ENCODE results near the gene LZTR1.

The LZTR1 gene

GRCh38 chr22:20959578-20960461 is 22.3 kb upstream of the LZTR1 start:
- TF ChIP-seq GATA2 (IDR thresholded peaks at IDR 0.05; ENCODE audit: low read depth, low read length) (no peak), GATA3 (IDR thresholded peaks at IDR 0.05; ENCODE audit: low read depth, low read length) (no peak)

GRCh38 chr22:20960609-20961008 is 21.5 kb upstream of the LZTR1 start:
- TF ChIP-seq GATA2 (IDR thresholded peaks at IDR 0.05; ENCODE audit: low read depth, low read length) (no peak), GATA3 (IDR thresholded peaks at IDR 0.05; ENCODE audit: low read depth, low read length) (no peak)

- TF ChIP-seq GATA3 (IDR thresholded peaks at IDR 0.05; ENCODE audit: low read depth, low read length) (no peak), GATA2 (IDR thresholded peaks at IDR 0.05; ENCODE audit: low read depth, low read length) (no peak)
Observed at GRCh38 chr22:20962491-20962945, 19.6 kb upstream of the LZTR1 start.

GRCh38 chr22:20963201-20964052 is 18.7 kb upstream of the LZTR1 start:
- TF ChIP-seq GATA3 (IDR thresholded peaks at IDR 0.05; ENCODE audit: low read depth, low read length): no peak
- no peak for TF ChIP-seq GATA2 (IDR thresholded peaks at IDR 0.05; ENCODE audit: low read depth, low read length)

GRCh38 chr22:20964090-20964798 is 17.9 kb upstream of the LZTR1 start:
- TF ChIP-seq GATA3 (IDR thresholded peaks at IDR 0.05; ENCODE audit: low read depth, low read length): no peak
- TF ChIP-seq GATA2 (IDR thresholded peaks at IDR 0.05; ENCODE audit: low read depth, low read length): no peak

GRCh38 chr22:20964799-20965103 is 17.3 kb upstream of the LZTR1 start:
- TF ChIP-seq GATA3 (IDR thresholded peaks at IDR 0.05; ENCODE audit: low read depth, low read length): no peak
- no peak for TF ChIP-seq GATA2 (IDR thresholded peaks at IDR 0.05; ENCODE audit: low read depth, low read length)

GRCh38 chr22:20965104-20965887 is 16.8 kb upstream of the LZTR1 start:
- TF ChIP-seq GATA3 (IDR thresholded peaks at IDR 0.05; ENCODE audit: low read depth, low read length) (no peak), GATA2 (IDR thresholded peaks at IDR 0.05; ENCODE audit: low read depth, low read length) (no peak)

GRCh38 chr22:20965888-20966855 is 15.9 kb upstream of the LZTR1 start:
- TF ChIP-seq GATA3 (IDR thresholded peaks at IDR 0.05; ENCODE audit: low read depth, low read length) (no peak), GATA2 (IDR thresholded peaks at IDR 0.05; ENCODE audit: low read depth, low read length) (no peak)

GRCh38 chr22:20966883-20967696 is 15.0 kb upstream of the LZTR1 start, which contains the start of gene AIFM3:
Gene AIFM3, plus strand, starts transcription at chr22:20967255. Its CDS starts 690 bp downstream, at chr22:20967945.
- TF ChIP-seq GATA2 (IDR thresholded peaks at IDR 0.05; ENCODE audit: low read depth, low read length): no peak
- no peak for TF ChIP-seq GATA3 (IDR thresholded peaks at IDR 0.05; ENCODE audit: low read depth, low read length)

GRCh38 chr22:20967697-20968211 is 14.3 kb upstream of the LZTR1 start:
- TF ChIP-seq GATA3 (IDR thresholded peaks at IDR 0.05; ENCODE audit: low read depth, low read length) (no peak), GATA2 (IDR thresholded peaks at IDR 0.05; ENCODE audit: low read depth, low read length) (no peak)

- TF ChIP-seq GATA2 (IDR thresholded peaks at IDR 0.05; ENCODE audit: low read depth, low read length) (no peak), GATA3 (IDR thresholded peaks at IDR 0.05; ENCODE audit: low read depth, low read length) (no peak)
Observed at GRCh38 chr22:20968281-20968977, 13.7 kb upstream of the LZTR1 start.

Measured in SH-SY5Y (cell line).